ENCODE measurements around the gene TNS1. TPM values are rescaled to one million over a fixed set of nuclear protein-coding genes. Genes with fewer than 3 reads are reported as not detected.
A peak's percentile ranks its signal among the peaks of the same experiment; 100 is the strongest.

TNS1 gene
- total and polyA plus RNA-seq, 9 of the 15 experiments (the other 6 are each of a cell fraction or from before 2014, with no cell fraction given) = 0.13 to 2.7 (median 0.77) TPM

- no peak for TF ChIP-seq BCLAF1 (IDR thresholded peaks at IDR 0.05; ENCODE audit: borderline replicate concordance in 1 of 2, control insufficient read depth in 1 of 2, low read depth in 2 of 2, low read length in 1 of 2)
- no peak for TF ChIP-seq MAFF (IDR thresholded peaks at IDR 0.05; ENCODE audit: low read length)
- TF ChIP-seq MITF (IDR thresholded peaks at IDR 0.05) = no peak
- TF ChIP-seq PHB (CRISPR knock-in tag; IDR thresholded peaks at IDR 0.05) = no peak
- TF ChIP-seq ZNF740 (CRISPR knock-in tag; IDR thresholded peaks at IDR 0.05) = no peak
- TF ChIP-seq ZNF740 (tag; IDR thresholded peaks at IDR 0.05) = no peak
- TF ChIP-seq CTCF (IDR thresholded peaks at IDR 0.05 in 2 of 3, conservative IDR thresholded peaks at IDR 0.05 in 1 of 3; ENCODE audit: insufficient read depth in 2 of 3, low read depth in 1 of 3, low read length in 3 of 3) = peak; percentile 61 to 74 (median 64)
- no peak for TF ChIP-seq ZNF175 (CRISPR knock-in tag; IDR thresholded peaks at IDR 0.05; ENCODE audit: low read depth)
- TF ChIP-seq MAZ (CRISPR knock-in tag; conservative IDR thresholded peaks at IDR 0.05 in 1 of 2, IDR thresholded peaks at IDR 0.05 in 1 of 2) = peak in 1 of 2 experiments; percentile 46; a peak in 1 of 4 replicates
- TF ChIP-seq POLR2H (tag; IDR thresholded peaks at IDR 0.05; ENCODE audit: low read depth) = no peak
- no peak for TF ChIP-seq TFAP4 (CRISPR knock-in tag; IDR thresholded peaks at IDR 0.05; ENCODE audit: borderline replicate concordance)
- TF ChIP-seq USF1 (CRISPR knock-in tag; IDR thresholded peaks at IDR 0.05) = no peak
- TF ChIP-seq CTCFL (IDR thresholded peaks at IDR 0.05; ENCODE audit: borderline replicate concordance, insufficient read depth, low read depth, low read length, poor library complexity, severe bottlenecking) = peak; percentile 64
Measured at GRCh38 chr2:217756375-217757107, 246.3 kb downstream of the TNS1 start (continued).

All from K562 (cell line).